MM.1S (cell line): ENCODE measurements around the gene ENO1.

Experiments
- DNase-seq: peaks from one replicate; pipeline ENCODE4 v3.0.0-alpha.2; 2015
- H2AFZ ChIP-seq: fragments of 300-600 bp; sonication (generic); 2 replicates; pipeline ENCODE4 v1.6.0; 2016; ENCODE audit warnings: antibody characterized with exemption, low read length
- H3F3A ChIP-seq: fragments of 300-600 bp; sonication (generic); 2 replicates; pipeline ENCODE4 v1.6.1; 2016; ENCODE audit warnings: mild to moderate bottlenecking, antibody characterized with exemption, low read length, moderate library complexity, mixed read lengths; ENCODE audit not compliant: insufficient read depth
- H3K27ac ChIP-seq: fragments of 300-600 bp; sonication (generic); 2 replicates; pipeline ENCODE4 v1.5.1; 2016; ENCODE audit warnings: mild to moderate bottlenecking, low read length
- H3K27me3 ChIP-seq: fragments of 300-600 bp; sonication (generic); replicated peaks from 2 replicates; pipeline ENCODE4 v1.6.0; 2016; ENCODE audit warnings: low read length; ENCODE audit not compliant: insufficient read depth
- H3K36me3 ChIP-seq: fragments of 300-600 bp; sonication (generic); replicated peaks from 2 replicates; pipeline ENCODE4 v1.6.1; 2016; ENCODE audit warnings: mild to moderate bottlenecking, low read length, mixed read lengths; ENCODE audit not compliant: insufficient read depth
- H3K4me1 ChIP-seq: fragments of 300-600 bp; sonication (generic); 2 replicates; pipeline ENCODE4 v1.6.1; 2016; ENCODE audit warnings: low read length, mixed read lengths
- H3K4me2 ChIP-seq: fragments of 300-600 bp; sonication (generic); 2 replicates; pipeline ENCODE4 v1.6.0; 2016; ENCODE audit warnings: low read depth, low read length
- H3K4me3 ChIP-seq: fragments of 300-600 bp; sonication (generic); 2 replicates; pipeline ENCODE4 v1.5.1; 2016; ENCODE audit warnings: low read length, mixed read lengths
- H3K79me2 ChIP-seq: fragments of 300-600 bp; sonication (generic); 2 replicates; pipeline ENCODE4 v1.6.1; 2016; ENCODE audit warnings: mixed run types, low read length, mixed read lengths
- H3K9ac ChIP-seq: fragments of 300-600 bp; sonication (generic); 2 replicates; pipeline ENCODE4 v1.6.1; 2016; ENCODE audit warnings: low read length, mixed read lengths
- H3K9me2 ChIP-seq: fragments of 300-600 bp; sonication (generic); replicated peaks from 2 replicates; pipeline ENCODE4 v1.6.1; 2016; ENCODE audit warnings: mild to moderate bottlenecking, low read length, mixed read lengths; ENCODE audit not compliant: insufficient read depth
- H3K9me3 ChIP-seq: fragments of 300-600 bp; sonication (generic); replicated peaks from 2 replicates; pipeline ENCODE4 v1.6.1; 2016; ENCODE audit warnings: mild to moderate bottlenecking, low read length, mixed read lengths; ENCODE audit not compliant: insufficient read depth
- H4K20me1 ChIP-seq: fragments of 300-600 bp; sonication (generic); 2 replicates; pipeline ENCODE4 v1.6.1; 2016; ENCODE audit warnings: mild to moderate bottlenecking, low read length, moderate library complexity, mixed read lengths; ENCODE audit not compliant: insufficient read depth
- EZH2 ChIP-seq: fragments of 300-600 bp; sonication (generic); optimal IDR thresholded peaks from 2 replicates; pipeline ENCODE3; 2017; ENCODE audit warnings: low read depth, mild to moderate bottlenecking, antibody characterized with exemption, low read length, mixed read lengths
- EZH2phosphoT487 ChIP-seq: fragments of 300-600 bp; sonication (generic); IDR thresholded peaks from 2 replicates; pipeline ENCODE4 v1.6.1; 2018; ENCODE audit warnings: antibody characterized with exemption, low read length
- TF ChIP-seq, protein P1 (sequence below): fragments of 300-600 bp; sonication (generic); IDR thresholded peaks from 2 replicates; pipeline ENCODE4 v1.5.1; 2016; ENCODE audit warnings: antibody characterized with exemption, low read length, mixed read lengths

ENO1 gene

DNA sequence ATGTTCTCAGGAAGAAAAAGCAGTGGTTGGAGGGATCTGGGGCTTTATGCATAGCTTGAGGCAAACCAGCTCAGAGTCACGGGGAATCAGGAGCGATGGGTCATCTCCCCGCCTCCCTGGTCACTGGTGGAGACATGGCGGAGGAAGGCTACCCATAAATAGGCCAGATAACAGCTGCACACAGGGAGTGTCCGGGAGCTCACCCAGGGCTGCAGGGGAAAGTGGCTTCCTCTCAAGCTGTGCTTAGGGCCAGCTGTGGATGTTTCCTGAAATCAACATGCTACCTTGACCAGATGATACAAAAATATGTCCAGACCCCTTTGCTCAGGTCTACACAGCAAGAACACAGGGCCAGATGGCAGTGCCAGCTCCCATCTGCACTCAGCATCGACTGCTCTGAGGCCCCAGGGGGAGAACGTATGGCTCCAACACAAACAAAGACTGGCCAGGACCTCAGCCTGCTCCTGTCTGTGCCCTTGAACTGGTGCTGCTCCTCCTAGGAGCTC, 33.9 kb downstream of the ENO1 start:
- Histone ChIP-seq H3K27ac (no peak overlapping the region), H3K9me2 (no peaks in the 10 kb centered on the region), H3K9ac (no peak overlapping the region), H2AFZ (no peak overlapping the region), H3K36me3 (no peaks in the 10 kb centered on the region), H3K4me2 (no peak overlapping the region), H3F3A (peaks cover 7% of the 10 kb centered on the region), H3K79me2 (no peaks in the 10 kb centered on the region), H3K4me3 (no peak overlapping the region), H3K27me3 (no peaks in the 10 kb centered on the region; the same call in 1 of the 2 replicates), H4K20me1 (no peaks in the 10 kb centered on the region), H3K9me3 (no peaks in the 10 kb centered on the region), H3K4me1 (peaks cover 13% of the 10 kb centered on the region)
- no peak for DNase-seq
- TF ChIP-seq EZH2: no peak
- TF ChIP-seq, protein P1, sequence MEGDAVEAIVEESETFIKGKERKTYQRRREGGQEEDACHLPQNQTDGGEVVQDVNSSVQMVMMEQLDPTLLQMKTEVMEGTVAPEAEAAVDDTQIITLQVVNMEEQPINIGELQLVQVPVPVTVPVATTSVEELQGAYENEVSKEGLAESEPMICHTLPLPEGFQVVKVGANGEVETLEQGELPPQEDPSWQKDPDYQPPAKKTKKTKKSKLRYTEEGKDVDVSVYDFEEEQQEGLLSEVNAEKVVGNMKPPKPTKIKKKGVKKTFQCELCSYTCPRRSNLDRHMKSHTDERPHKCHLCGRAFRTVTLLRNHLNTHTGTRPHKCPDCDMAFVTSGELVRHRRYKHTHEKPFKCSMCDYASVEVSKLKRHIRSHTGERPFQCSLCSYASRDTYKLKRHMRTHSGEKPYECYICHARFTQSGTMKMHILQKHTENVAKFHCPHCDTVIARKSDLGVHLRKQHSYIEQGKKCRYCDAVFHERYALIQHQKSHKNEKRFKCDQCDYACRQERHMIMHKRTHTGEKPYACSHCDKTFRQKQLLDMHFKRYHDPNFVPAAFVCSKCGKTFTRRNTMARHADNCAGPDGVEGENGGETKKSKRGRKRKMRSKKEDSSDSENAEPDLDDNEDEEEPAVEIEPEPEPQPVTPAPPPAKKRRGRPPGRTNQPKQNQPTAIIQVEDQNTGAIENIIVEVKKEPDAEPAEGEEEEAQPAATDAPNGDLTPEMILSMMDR: no peak
- TF ChIP-seq EZH2phosphoT487: no peak

DNA sequence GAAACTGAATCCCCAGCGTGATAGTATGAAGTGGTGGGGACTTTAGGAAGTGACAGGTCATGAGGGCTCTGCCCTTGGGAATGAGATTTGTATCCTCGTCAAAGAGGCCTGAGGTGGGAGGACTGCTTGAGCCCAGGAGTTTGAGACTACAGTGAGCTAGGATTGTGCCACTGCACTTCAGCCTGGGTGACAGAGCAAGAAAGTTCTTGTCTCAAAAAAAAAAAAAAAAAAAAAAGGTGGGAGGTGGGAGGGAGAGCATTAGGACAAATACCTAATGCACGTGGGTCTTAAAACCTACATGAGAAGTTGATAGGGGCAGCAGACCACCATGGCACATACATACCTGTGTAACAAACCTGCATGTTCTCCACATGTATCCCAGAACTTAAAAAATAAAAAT, 37.1 kb downstream of the ENO1 start:
- H3K4me3 ChIP-seq: no peak overlapping the region
- H3K9ac ChIP-seq: no peak overlapping the region
- no peaks in the 10 kb centered on the region for H3K4me1 ChIP-seq
- H3F3A ChIP-seq: no peaks in the 10 kb centered on the region
- no peaks in the 10 kb centered on the region for H3K36me3 ChIP-seq
- TF ChIP-seq EZH2 (no peak), EZH2phosphoT487 (no peak)
- TF ChIP-seq, protein P1: no peak
- H4K20me1 ChIP-seq: no peaks in the 10 kb centered on the region
- H3K79me2 ChIP-seq: no peaks in the 10 kb centered on the region
- H3K9me2 ChIP-seq: no peaks in the 10 kb centered on the region
- H3K27me3 ChIP-seq: no peaks in the 10 kb centered on the region; the same call in 1 of the 2 replicates
- H2AFZ ChIP-seq: no peak overlapping the region
- no peak for DNase-seq
- no peak overlapping the region for H3K4me2 ChIP-seq
- H3K27ac ChIP-seq: no peak overlapping the region
- H3K9me3 ChIP-seq: no peaks in the 10 kb centered on the region

DNA sequence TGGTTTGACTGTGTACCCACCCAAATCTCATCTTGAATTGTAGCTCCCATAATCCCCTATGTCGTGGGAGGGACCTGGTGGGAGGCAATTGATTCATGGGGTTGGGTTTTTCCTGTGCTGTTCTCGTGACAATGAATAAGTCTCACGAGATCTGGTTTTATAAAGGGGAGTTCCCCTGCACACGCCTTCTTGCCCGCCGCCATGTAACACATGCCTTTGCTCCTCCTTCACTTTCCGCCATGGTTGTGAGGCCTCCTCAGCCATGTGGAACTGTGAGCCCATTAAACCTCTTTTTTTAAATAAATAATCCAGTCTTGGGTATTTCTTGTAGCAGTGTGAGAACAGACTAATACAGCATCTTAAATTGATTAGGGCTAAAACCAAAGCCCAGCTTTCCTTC, 38.5 kb downstream of the ENO1 start:
- Histone ChIP-seq H2AFZ (no peak overlapping the region), H3K27me3 (no peaks in the 10 kb centered on the region; the same call in 1 of the 2 replicates), H3K4me1 (no peaks in the 10 kb centered on the region), H3K27ac (no peak overlapping the region), H3K4me3 (no peak overlapping the region), H3K79me2 (no peaks in the 10 kb centered on the region), H3K36me3 (no peaks in the 10 kb centered on the region), H3K4me2 (no peak overlapping the region), H4K20me1 (no peaks in the 10 kb centered on the region), H3K9ac (no peak overlapping the region), H3K9me2 (no peaks in the 10 kb centered on the region), H3F3A (no peaks in the 10 kb centered on the region), H3K9me3 (no peaks in the 10 kb centered on the region)
- no peak for DNase-seq
- TF ChIP-seq EZH2phosphoT487: no peak
- TF ChIP-seq EZH2: no peak
- TF ChIP-seq, protein P1: no peak
